OCI-LY3 (cell line): ENCODE results near the gene TMEM108.

ENCODE experiments used
- H2AFZ ChIP-seq: fragments of 200-600, 300-600 bp; shearing (Covaris generic); 2 replicates; pipeline ENCODE4 v1.6.0; 2014; ENCODE audit warnings: antibody characterized with exemption, low read depth, low read length
- H3K27ac ChIP-seq: fragments of 200-600, 300-600 bp; sonication (generic); 2 replicates; pipeline ENCODE4 v1.5.1; 2014; ENCODE audit warnings: mild to moderate bottlenecking, low read length, moderate library complexity, mixed read lengths
- H3K27me3 ChIP-seq: fragments of 200-600, 300-600 bp; sonication (generic); 2 replicates; pipeline ENCODE4 v1.6.1; 2014; ENCODE audit warnings: low read depth, low read length, mixed read lengths
- H3K36me3 ChIP-seq: fragments of 200-600, 300-600 bp; sonication (generic); replicated peaks from 2 replicates; pipeline ENCODE3; 2014; ENCODE audit warnings: low read depth, low read length, mixed read lengths
- H3K4me1 ChIP-seq: fragments of 300-600, 200-600 bp; sonication (generic); 2 replicates; pipeline ENCODE4 v1.6.1; 2014; ENCODE audit warnings: low read length, mixed read lengths
- H3K4me2 ChIP-seq: fragments of 200-600, 300-600 bp; sonication (generic); 2 replicates; pipeline ENCODE4 v1.6.1; 2014; ENCODE audit warnings: low read length, mixed read lengths
- H3K4me3 ChIP-seq: fragments of 300-600, 200-600 bp; sonication (generic); 2 replicates; pipeline ENCODE4 v1.5.1; 2014; ENCODE audit warnings: antibody characterized with exemption, mild to moderate bottlenecking, low read length, moderate library complexity
- H3K79me2 ChIP-seq: fragments of 300-600, 200-600 bp; shearing (Covaris generic); 2 replicates; pipeline ENCODE4 v1.6.1; 2014; ENCODE audit warnings: mild to moderate bottlenecking, low read length, mixed read lengths
- H3K9ac ChIP-seq: fragments of 300-600, 200-600 bp; shearing (Covaris generic); 2 replicates; pipeline ENCODE4 v1.6.0; 2014; ENCODE audit warnings: mild to moderate bottlenecking, low read length, moderate library complexity
- H3K9me3 ChIP-seq: fragments of 200-600, 300-600 bp; shearing (Covaris generic); 2 replicates; pipeline ENCODE4 v1.6.1; 2014; ENCODE audit warnings: low read length, mixed read lengths; ENCODE audit not compliant: insufficient read depth
- H4K20me1 ChIP-seq: fragments of 200-600, 300-600 bp; sonication (generic); 2 replicates; pipeline ENCODE4 v1.6.1; 2016; ENCODE audit warnings: low read length, mixed read lengths; ENCODE audit not compliant: insufficient read depth
- CTCF ChIP-seq: fragments of 200-600, 300-600 bp; sonication (generic); IDR thresholded peaks from 2 replicates; pipeline ENCODE4 v1.5.1; 2014; ENCODE audit warnings: antibody characterized with exemption, low read length, low read depth
- EZH2phosphoT487 ChIP-seq: fragments of 200-600 bp; shearing (Covaris generic); IDR thresholded peaks from 2 replicates; pipeline ENCODE4 v1.6.1; 2018; ENCODE audit warnings: antibody characterized with exemption, mixed run types, low read depth

TMEM108 gene

GRCh38 chr3:133054586-133054985 lies 16.4 kb downstream of the TMEM108 start:
- Histone ChIP-seq H3K27me3 (peaks cover 36% of the 10 kb centered on the region), H3K9ac (no peak overlapping the region), H3K79me2 (no peaks in the 10 kb centered on the region), H3K4me1 (no peaks in the 10 kb centered on the region), H2AFZ (no peak overlapping the region), H3K36me3 (no peaks in the 10 kb centered on the region), H3K27ac (no peak overlapping the region), H4K20me1 (no peaks in the 10 kb centered on the region), H3K9me3 (no peaks in the 10 kb centered on the region), H3K4me2 (no peak overlapping the region), H3K4me3 (no peak overlapping the region)
- TF ChIP-seq CTCF (no peak), EZH2phosphoT487 (no peak)

DNA sequence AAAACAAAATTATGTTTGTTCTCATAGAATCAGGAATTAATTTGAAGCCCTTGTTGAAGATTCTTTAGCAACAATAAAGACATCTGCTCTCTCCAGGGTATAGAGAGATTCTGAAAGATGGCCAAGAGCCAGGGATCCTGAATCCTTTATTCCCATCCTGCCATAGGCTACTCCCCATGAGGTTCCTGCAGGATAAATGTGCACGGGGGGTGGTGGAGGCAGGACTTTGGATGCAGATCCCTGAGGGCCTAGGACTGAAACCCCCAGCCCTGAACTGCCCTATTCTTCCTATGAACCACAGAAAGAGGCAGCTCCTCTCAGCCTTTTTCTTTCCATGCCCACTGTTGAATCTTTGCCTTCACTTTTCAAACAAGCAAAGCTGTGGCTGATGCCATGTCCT lies 17.1 kb downstream of the TMEM108 start:
- Histone ChIP-seq H3K36me3 (no peaks in the 10 kb centered on the region), H4K20me1 (no peaks in the 10 kb centered on the region), H3K27ac (no peak overlapping the region), H3K9ac (no peak overlapping the region), H3K4me2 (no peak overlapping the region), H3K4me1 (no peaks in the 10 kb centered on the region), H3K4me3 (no peak overlapping the region), H3K79me2 (no peaks in the 10 kb centered on the region), H3K27me3 (peaks cover 34% of the 10 kb centered on the region), H3K9me3 (no peaks in the 10 kb centered on the region), H2AFZ (no peak overlapping the region)
- TF ChIP-seq EZH2phosphoT487 (no peak), CTCF (no peak)

DNA sequence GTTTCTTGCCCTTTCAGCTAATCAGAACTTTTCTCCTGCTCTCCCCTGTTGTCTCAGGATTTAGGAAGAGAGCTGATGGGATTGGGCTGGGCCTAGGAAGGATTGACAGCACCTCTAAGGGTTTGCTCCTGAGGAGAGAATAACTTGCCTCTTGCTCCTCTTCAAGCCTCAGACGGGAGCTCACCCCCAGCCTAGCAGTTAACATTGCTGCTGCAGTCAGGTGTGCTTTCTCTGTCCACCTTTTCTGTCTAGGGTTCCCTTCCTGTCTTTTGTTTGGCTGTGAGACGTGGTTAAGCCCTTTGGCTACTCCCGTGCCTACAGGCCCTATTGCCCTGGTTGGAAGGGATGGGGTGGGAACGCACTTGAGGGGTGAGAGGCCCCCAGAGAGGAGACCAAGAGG lies 20.1 kb downstream of the TMEM108 start:
- TF ChIP-seq CTCF, result no peak
- no peak for TF ChIP-seq EZH2phosphoT487
- H3K27ac ChIP-seq, result no peak overlapping the region
- H3K4me2 ChIP-seq, result no peak overlapping the region
- no peaks in the 10 kb centered on the region for H3K4me1 ChIP-seq
- H4K20me1 ChIP-seq, result no peaks in the 10 kb centered on the region
- H3K27me3 ChIP-seq, result peaks cover 24% of the 10 kb centered on the region
- H3K9me3 ChIP-seq, result no peaks in the 10 kb centered on the region
- no peak overlapping the region for H2AFZ ChIP-seq
- no peak overlapping the region for H3K4me3 ChIP-seq
- H3K9ac ChIP-seq, result no peak overlapping the region
- no peaks in the 10 kb centered on the region for H3K36me3 ChIP-seq
- H3K79me2 ChIP-seq, result no peaks in the 10 kb centered on the region

GRCh38 chr3:133058831-133059230 lies 20.6 kb downstream of the TMEM108 start:
- no peaks in the 10 kb centered on the region for H3K9me3 ChIP-seq
- H3K27me3 ChIP-seq, result peaks cover 22% of the 10 kb centered on the region; the same call in 1 of the 2 replicates
- no peak overlapping the region for H3K4me2 ChIP-seq
- H3K27ac ChIP-seq, result no peak overlapping the region
- H3K79me2 ChIP-seq, result no peaks in the 10 kb centered on the region
- no peaks in the 10 kb centered on the region for H3K36me3 ChIP-seq
- no peaks in the 10 kb centered on the region for H3K4me1 ChIP-seq
- no peak overlapping the region for H3K4me3 ChIP-seq
- H4K20me1 ChIP-seq, result no peaks in the 10 kb centered on the region
- no peak overlapping the region for H2AFZ ChIP-seq
- H3K9ac ChIP-seq, result no peak overlapping the region
- no peak for TF ChIP-seq CTCF
- no peak for TF ChIP-seq EZH2phosphoT487
